ENCODE data around the gene OR10T2. TPM values are rescaled to one million over a fixed set of nuclear protein-coding genes. Genes with fewer than 3 reads are reported as not detected.

The OR10T2 gene
- total and polyA plus RNA-seq, 2 of the 4 experiments (the other 2 are of a cell fraction): not detected

DNA sequence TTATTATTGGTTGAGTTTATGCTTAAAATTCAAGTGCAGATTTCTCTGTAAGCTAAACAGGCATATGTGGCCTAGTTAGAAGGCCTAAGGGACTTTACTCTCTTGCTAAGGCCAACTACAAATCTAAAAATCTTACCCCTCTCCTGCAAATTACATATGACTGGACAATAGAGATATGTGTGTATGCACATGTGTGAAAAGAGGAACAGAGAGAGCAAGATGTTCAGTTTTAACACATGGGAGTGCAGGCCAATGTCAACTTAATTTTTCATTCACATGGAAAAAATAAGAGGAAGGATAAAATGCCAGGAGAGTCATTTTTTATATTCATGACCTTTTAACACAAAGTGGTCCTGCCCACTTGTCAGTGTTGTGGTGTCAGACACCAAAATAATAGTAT is 18.3 kb upstream of the OR10T2 start:
- Histone ChIP-seq H4K20me1 (ENCODE audit: insufficient read depth, low read length) (no peaks in the 10 kb centered on the region), H2BK15ac (ENCODE audit: low read depth, low read length) (no peak overlapping the region), H3K23ac (ENCODE audit: low read depth, low read length) (no peak overlapping the region), H2AFZ (replicated peaks; ENCODE audit: low read length, poor library complexity) (no peak overlapping the region), H3K9me3 (ENCODE audit: control insufficient read depth, insufficient read depth, low read length) (no peaks in the 10 kb centered on the region; the same call in 1 of the 2 replicates), H3K4ac (ENCODE audit: low read depth, low read length) (no peak overlapping the region), H2AK5ac (ENCODE audit: low read depth, low read length) (no peak overlapping the region), H2AK9ac (replicated peaks; ENCODE audit: low read depth, low read length, poor library complexity) (no peak overlapping the region), H4K5ac (ENCODE audit: low read depth, low read length) (no peak overlapping the region), H3K56ac (ENCODE audit: extremely low read depth, insufficient read depth, low read length) (no peak overlapping the region), H3K4me2 (ENCODE audit: low read depth, low read length) (no peak overlapping the region), H4K8ac (ENCODE audit: low read depth in 2 of 2, low read length in 2 of 2) (no peak overlapping the region), H3K36me3 (ENCODE audit: control insufficient read depth, insufficient read depth, low read length) (no peaks in the 10 kb centered on the region), H3K18ac (ENCODE audit: low read depth, low read length) (no peak overlapping the region), H2BK120ac (ENCODE audit: low read depth, low read length) (no peak overlapping the region), H3K4me3 (ENCODE audit: insufficient read depth, low read depth, low read length) (no peak overlapping the region), H3K9ac (ENCODE audit: low read depth, low read length) (no peak overlapping the region), H3K4me1 (ENCODE audit: control insufficient read depth, insufficient read depth, low read length) (no peaks in the 10 kb centered on the region), H2BK20ac (ENCODE audit: low read depth, low read length) (no peak overlapping the region), H3K79me1 (ENCODE audit: low read depth in 1 of 2, low read length in 2 of 2) (no peaks in the 10 kb centered on the region), H3K14ac (replicated peaks; ENCODE audit: low read depth, low read length) (no peak overlapping the region), H2BK5ac (ENCODE audit: low read depth, low read length, poor library complexity, severe bottlenecking) (no peak overlapping the region), H3K9me1 (ENCODE audit: insufficient read depth, low read length) (no peaks in the 10 kb centered on the region), H4K91ac (ENCODE audit: insufficient read depth, low read depth, low read length) (no peak overlapping the region), H3K27me3 (ENCODE audit: control insufficient read depth, insufficient read depth, low read length) (no peaks in the 10 kb centered on the region), H3K27ac (ENCODE audit: insufficient read depth, low read length) (no peak overlapping the region)
- in situ Hi-C loops (cut with MboI; ENCODE audit: low sequenced_read_pairs) (no loop called here), dilution Hi-C loops (cut with HindIII; ENCODE audit: low sequenced_read_pairs, unreplicated experiment) (no loop called here), intact Hi-C loops (cut with micrococcal nuclease) (no loop called here)
- no TSS peak for BruUV-seq (replicated peaks)
- POLR2A ChIA-PET (ENCODE audit: unreplicated experiment): no interaction called here
- ATAC-seq (ENCODE audit: low read depth) (no peak), DNase-seq (no peak)
- CTCF ChIA-PET: no interaction called here
- no peak for TF ChIP-seq RFX5 (IDR thresholded peaks at IDR 0.05; ENCODE audit: low read depth, low read length)
- TF ChIP-seq CHD1 (IDR thresholded peaks at IDR 0.05; ENCODE audit: low read depth, low read length): no peak
- no peak for TF ChIP-seq CEBPB (IDR thresholded peaks at IDR 0.05; ENCODE audit: low read depth, low read length)
- no peak for TF ChIP-seq MAFK (IDR thresholded peaks at IDR 0.05; ENCODE audit: low read depth, low read length)
- no peak for TF ChIP-seq BHLHE40 (IDR thresholded peaks at IDR 0.05; ENCODE audit: low read depth, low read length)
- TF ChIP-seq RCOR1 (IDR thresholded peaks at IDR 0.05; ENCODE audit: insufficient replicate concordance, low read length): no peak

Measured in IMR-90 (cell line).